ENCODE measurements around the gene ENPEP.
A peak's percentile ranks its signal among the peaks of the same experiment; 100 is the strongest.
"Not testable (repeated sequence)": the region's sequence is repeated elsewhere in the genome, so short reads cannot be mapped to it uniquely, and the experiment has no call there.

The ENPEP gene

DNA sequence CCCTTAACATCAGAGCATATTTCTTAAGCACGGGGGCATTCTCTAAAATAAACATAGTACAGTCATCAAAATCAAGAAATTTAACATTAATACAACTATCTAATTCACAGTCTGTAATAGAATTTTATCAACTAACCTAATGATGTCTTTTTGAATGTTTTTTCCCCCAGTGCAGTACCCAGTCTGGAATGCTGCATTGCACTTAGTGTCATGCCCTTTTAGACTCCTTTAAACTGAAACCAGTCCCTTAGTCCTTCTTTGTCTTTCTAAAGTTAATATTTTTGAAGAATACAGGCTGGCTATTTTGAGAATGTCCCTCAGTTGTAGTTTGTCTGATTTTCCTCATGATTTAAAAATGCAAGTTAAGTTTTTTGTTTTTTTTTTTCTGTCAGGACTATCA, 9.5 kb downstream of the ENPEP start:
- DNase-seq (ENCODE audit: low read depth in 2 of 2): no peak

DNA sequence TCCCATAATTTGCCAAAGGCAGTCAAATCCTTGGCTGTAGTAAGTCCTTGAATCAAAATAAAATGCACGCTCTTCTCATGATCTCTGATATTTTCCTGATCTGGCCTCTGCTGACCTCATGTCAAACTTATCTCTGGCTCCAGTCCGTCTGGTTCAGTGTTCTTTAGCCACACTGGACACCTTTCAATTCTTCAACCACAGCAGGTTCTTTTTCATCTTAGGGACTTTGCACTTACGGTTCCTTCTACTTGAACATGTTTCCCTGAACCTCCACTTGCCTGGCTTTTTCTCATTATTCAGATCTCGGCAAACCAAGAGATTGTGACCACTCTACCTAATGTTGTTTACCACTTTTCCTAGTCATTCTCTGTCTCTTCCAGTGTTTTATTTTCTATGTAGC, 10.3 kb downstream of the ENPEP start:
- DNase-seq (ENCODE audit: low read depth in 2 of 2): no peak

DNA sequence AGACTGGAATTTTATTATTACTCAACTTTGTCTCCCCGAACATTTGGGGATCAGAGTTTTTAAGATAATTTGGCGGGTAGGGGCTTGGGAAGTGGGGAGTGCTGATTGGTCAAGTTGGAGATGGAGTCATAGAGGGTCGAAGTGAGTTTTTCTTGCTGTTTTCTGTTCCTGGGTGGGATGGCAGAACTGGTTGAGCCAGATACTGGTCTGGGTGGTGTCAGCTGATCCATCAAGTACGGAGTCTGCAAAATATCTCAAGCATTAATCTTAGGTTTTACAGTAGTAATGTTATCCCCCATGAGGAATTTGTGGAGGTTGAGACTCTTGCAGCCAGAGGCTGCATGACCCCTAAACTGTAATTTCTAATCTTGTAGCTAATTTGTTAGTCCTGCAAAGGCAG, 10.9 kb downstream of the ENPEP start:
- not testable (repeated sequence) for DNase-seq (ENCODE audit: low read depth in 2 of 2)

DNA sequence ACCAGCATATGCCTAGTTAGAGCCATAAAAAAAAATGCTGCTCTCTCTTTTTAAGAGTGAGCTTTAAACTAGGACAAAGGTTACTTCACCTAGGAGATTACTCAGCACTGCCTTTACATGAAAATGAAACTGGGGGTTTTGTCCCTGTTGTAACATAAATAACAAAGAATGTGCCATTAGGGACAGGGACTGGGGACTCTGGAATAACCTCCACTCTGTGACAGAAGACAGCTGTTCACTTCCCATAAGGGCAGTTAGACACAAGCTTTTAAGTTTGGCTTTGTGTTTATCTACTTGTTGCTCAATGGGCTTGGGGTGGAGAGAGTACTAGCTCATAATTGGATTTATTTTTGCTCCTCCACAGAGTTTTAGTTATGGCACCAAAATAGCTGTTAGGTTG, 11.9 kb downstream of the ENPEP start:
- no peak for DNase-seq (ENCODE audit: low read depth in 2 of 2)

DNA sequence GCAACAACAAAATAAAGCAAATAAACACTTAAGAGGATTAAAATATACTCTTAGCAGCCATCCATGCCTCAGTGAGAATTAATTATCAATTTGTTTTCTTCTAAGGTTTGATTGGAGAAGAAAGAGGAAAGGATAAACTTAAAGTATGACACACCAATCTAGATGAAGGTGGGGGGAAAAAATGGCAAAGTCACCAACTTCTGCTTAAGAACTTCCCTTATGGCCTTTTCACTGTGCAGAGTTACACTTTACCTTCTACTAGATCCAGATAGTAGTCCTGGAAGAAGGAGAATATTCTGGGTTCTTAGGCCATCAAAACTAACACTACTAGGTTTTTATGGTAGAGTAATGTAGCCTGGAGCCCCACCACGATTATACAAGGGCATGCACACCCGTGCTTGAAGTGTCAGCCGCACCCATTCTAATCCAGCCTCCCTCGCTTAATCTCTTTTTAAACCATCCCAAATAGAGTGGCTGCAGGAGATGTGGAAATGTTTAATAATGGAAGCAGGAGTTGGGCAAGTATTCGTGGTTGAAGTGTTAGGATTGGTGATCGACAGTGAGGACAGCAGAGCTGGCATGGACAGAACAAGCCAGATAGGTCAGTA, 14.1 kb downstream of the ENPEP start:
- no peak for DNase-seq (ENCODE audit: low read depth in 2 of 2)

DNA sequence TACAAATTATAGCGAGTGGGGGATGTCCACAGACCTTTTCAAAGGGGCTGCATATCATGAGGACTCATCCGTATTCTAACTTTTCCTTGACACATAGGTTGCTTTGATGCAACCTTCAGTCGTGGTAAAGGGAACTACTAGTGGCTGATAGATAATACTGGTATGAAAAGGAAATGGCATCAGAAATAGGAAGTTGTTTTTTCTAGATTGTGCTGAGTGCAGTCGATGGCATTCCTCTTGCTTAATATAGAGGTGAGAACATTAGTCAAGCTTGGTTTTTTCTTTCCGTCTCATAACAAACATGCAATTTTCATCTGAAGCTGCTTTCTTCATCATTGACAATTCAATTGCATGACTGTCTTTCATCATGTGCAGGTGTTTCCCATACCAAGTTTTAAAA, 16.6 kb downstream of the ENPEP start:
- no peak for DNase-seq (ENCODE audit: low read depth in 2 of 2)

DNA sequence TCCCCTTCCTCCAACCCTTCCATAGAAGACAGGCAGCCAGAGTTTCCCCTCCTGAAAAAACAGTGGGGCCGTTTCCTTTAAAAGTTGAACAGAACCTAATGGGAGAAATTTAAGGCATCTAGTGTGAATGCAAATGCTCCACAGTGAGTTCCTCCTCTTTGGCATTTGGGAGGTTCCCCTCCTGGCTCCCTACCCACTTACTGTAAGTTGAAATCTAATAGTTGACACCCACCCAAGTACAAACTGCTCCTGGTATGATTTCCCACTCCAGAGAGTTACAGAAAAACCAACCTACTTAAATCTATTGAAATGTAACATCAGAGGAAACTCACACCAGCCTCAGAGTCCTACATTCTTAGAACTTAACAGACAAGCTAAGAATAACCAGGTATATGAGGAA, 17.6 kb downstream of the ENPEP start:
- no peak for DNase-seq (ENCODE audit: low read depth in 2 of 2)

DNA sequence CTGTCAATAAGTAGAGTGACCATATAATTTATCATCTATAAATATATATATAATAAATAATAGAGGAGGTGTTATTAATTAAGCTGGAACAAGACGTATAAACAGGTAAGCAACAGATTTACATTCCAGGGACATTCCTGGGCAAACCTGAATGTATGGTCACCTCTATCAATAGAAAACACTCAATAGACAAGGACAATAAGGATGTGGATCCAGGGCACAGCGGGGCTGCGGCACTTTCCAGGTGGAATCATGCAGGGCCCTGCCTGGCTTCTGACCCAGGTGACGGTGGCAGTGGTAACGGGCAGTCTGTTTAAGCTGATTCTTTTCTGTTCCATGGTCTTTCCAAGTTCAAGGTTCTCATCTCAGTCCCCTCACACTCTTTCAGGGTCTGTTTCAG, 22.5 kb downstream of the ENPEP start:
- no peak for DNase-seq (ENCODE audit: low read depth in 2 of 2)

DNA sequence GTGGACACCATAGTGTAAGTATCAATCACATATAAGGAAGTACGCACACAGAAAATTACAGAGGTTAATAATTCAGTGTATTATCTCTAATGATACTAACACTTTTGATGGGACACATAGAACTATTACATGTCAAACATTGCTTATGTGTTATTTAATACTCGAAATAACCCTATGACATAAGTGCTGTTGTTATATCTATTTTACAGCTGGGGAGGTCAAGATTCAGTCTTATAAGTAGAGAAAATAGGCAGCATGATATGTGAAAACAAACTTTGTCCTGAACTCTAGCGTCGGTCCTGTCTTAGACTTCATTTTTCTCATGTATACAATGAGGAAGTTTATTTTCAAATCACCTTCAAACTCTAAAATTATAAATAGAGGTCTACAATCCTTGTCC, 23.2 kb downstream of the ENPEP start:
- no peak for DNase-seq (ENCODE audit: low read depth in 2 of 2)

DNA sequence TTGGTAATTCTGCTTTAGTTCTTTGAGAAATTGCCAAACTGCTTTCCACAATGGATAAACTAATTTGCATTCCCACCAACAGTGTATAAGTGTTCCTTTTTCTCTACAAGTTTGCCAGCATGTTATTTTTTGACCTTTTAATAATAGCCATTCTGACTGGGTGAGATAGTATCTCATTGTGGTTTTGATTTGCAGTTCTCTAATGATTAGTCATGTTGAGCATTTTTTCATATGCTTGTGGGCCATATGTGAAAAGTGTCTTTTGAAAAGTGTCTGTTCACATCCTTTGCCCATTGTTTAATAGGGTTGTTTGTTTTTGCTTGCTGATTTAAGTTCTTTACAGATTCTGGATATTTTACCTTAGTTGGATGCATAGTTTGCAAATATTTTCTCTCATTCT, 25.9 kb downstream of the ENPEP start:
- no peak for DNase-seq (ENCODE audit: low read depth in 2 of 2)

DNA sequence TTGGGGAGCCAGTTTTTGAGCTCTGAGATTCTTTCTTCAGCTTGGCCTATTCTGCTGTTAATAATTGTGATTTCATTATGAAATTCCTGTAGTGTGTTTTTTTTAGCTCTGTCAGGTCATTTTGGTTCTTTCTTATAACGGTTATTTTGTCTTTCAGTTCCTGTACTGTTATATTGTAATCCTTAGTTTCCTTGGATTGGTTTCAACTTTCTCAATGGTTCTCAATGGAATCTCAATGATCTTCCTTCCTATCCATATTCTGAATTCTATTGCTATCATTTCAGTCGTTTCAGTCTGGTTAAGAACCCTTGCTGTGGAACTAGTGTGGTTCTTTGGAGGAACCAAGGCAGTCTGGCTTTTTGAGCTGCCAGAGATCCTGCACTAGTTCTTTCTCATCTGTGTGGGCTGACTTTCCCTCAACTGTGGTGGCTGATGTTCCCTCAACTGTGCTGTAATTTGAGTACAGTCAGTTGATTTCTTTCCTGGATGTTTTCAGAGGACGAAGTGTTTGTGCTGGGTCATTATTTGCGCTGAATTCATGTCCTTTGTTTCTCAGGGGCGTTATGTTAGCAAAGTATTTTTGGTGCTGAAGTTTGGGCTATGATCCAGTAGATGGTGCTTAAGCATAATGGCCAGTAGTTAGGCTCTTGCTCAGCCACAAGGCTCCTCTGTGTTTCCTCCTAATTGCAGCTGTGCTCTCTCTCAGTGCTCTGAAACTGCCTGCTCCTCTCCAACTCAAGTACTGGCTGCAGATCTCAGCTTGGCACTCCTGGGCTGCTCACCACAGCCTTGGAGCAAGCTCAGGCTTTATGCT, 27.5 kb downstream of the ENPEP start:
- DNase-seq (ENCODE audit: low read depth in 2 of 2): no peak

DNA sequence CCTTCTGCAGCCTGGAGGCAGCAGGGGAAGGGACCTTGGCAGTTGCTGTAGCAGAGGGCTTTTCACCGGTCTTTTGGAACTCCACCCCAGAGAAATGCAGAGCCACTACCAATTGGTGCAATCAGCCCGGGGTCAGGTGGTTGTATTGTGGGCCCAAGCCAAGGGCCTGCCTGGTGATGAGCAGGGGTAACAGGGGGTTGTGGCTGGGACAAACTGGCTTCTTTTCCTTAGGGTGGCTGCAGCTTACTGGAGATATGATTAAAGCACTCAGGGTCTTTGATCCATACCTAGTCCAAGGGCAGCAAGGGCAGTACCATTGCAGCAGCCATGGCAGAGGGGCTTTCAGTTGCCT, 28.1 kb downstream of the ENPEP start:
- no peak for DNase-seq (ENCODE audit: low read depth in 2 of 2)

DNA sequence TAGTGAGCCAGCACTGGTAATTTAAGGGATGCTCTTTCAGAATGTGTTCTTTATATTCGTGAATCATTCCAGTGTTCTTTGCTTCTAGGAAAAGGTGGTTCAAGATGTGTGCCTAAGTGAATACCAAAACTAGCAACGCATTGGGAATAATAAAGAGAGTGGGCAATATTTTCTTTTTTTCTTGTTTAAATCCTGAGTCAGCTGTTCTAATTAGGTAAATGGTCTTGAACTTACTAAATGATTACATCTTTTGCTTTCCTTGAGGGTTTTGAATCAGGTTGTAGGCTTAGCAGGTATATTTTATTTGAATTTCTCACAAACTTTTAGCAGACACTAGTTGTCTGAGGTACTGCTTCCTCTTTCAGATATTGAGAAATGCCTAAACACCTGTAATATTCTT, 29.5 kb downstream of the ENPEP start:
- DNase-seq (ENCODE audit: low read depth in 2 of 2): no peak

DNA sequence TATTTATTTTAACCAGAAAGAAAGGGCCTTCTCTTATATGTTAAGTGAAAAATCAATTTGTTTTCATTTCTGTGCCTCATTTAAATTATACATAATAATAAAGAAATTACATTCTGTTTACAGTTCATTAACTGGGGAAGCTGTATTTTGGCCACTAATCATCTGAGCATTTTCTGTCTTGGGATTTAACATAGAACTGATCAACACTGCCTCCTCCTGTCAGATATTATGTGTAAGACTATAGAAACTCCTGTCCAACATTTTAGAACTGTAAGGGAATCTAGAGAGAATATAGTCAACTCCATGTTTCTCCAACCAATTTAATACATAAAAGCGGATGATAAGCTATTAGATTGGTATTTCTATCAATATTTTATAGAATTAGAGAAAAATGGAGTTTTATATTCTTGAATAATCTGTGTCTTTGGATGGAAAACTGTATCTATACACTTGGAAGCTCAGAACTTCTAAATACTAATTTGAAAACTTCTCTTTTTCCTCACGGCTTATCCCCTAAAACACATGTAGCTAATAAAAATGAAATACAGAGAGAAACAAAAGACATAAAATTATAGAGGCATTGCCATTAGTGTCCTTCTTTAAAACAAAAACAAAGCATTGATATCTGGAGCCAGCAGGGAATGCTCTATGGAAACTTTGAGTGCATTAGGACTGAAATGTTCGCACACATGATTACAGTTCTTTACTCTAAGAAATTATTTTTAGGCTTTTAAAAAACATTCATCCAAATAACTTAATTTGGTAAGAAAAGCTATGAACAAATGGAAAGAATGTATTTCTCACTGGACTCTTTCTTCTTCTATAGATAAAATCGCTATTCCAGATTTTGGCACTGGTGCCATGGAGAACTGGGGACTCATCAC, 33.1 kb downstream of the ENPEP start:
- no peak for DNase-seq (ENCODE audit: low read depth in 2 of 2)

DNA sequence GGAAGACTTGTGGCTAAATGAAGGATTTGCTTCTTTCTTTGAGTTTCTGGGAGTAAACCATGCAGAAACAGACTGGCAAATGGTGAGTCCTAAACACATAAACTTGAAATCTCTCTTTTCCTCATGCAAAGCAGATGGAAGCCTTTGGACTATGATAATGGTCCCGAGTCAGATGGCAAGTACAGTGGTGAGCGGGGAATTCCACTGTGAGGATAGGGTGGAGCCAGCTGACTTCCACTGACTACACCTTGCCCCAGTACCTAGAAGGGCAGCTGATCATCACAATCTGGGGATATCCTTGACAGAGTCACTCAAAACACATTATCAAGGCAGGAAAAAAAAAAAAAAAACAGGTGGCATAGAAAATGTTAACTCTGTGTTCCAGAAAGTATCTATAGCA, 34.3 kb downstream of the ENPEP start:
- DNase-seq (ENCODE audit: low read depth in 2 of 2): no peak

DNA sequence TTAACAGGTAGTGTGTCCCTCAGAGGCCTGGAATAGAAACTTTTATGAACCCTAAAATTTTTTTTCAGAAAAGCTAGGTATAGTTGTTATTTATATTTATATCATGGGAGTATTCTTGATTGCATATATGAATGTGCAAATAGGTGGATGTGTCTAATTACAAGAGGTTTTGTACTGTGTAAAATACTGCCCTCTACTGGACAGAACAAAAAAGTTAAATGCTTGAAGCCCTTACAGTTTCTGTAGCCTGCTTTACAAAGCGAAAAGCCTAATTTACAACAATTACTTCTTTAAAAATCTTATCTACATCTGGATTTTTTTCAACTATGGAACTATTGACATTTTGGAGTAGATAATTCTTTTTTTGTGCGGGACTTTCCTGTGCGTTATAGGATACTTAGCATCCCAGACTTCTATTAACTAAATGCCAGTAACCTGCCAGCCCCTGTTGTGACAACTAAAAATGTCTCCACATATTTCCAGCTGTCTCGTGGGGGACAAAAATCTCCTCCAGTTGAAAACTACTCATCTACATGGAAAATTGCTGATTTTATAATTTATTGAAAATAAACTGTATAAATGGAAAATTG, 35.1 kb downstream of the ENPEP start:
- no peak for DNase-seq (ENCODE audit: low read depth in 2 of 2)

DNA sequence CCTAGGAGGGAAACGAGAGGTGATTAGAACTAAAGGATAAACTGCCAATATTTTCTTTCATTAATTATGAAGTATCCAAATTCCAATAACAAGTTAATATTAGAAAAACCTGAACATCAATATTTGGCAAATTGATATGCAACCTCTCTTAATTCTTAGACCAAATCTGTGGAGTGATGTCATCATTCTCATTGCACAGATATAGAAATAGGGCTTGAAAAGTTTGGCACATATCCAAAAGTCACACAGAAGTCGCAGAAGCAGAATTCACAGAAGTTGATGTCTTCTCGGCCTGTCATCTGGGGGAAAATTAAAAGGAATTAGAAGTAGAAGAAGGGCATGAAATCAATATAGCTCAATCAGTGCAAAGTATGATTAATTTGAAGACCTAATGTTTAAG, 36.9 kb downstream of the ENPEP start:
- no peak for DNase-seq (ENCODE audit: low read depth in 2 of 2)

DNA sequence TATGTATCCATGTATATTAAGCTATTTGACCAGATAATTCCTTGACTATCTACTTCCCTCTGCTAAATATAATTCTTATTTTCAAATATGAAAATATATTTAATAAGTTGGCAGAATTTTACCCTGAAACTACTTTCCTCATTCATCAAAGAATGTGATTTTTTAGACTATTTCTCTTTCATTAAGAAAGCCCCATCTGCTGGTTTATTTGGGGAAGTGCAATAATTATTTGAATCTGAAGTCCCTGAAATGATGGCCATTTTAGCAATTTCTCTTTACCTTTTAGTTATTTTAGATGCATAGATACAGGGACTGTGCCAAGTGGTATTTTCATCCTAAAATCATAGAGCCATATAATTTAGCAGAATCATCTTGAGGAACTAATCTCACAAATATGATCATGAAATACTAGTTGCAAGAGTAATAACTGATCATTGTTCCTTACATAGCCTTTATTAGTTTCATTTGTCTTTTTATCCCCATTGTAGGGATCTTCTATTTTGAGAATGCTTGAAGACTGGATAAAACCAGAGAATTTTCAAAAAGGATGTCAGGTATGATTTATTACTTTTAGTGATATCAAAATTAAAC, 39.0 kb downstream of the ENPEP start:
- DNase-seq (ENCODE audit: low read depth in 2 of 2): no peak

DNA sequence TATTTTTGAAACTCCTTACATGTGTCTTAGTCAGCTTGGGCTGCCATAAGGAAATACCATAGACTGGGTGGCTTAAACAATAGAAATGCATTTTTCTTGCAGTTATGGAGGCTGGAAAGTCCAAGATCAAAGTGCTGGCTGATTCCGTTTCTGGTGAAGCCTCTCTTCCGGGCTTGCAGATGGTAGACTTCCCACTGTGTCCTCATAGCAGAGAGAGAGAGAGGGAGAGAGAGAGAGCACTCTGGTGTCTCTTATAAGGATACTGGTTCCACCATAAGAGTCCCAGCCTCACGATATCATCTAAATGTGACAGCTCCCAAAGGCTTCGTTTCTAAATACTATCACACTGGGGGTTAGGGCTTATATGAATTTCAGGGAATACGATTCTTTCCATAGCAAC, 39.7 kb downstream of the ENPEP start:
- no peak for DNase-seq (ENCODE audit: low read depth in 2 of 2)

DNA sequence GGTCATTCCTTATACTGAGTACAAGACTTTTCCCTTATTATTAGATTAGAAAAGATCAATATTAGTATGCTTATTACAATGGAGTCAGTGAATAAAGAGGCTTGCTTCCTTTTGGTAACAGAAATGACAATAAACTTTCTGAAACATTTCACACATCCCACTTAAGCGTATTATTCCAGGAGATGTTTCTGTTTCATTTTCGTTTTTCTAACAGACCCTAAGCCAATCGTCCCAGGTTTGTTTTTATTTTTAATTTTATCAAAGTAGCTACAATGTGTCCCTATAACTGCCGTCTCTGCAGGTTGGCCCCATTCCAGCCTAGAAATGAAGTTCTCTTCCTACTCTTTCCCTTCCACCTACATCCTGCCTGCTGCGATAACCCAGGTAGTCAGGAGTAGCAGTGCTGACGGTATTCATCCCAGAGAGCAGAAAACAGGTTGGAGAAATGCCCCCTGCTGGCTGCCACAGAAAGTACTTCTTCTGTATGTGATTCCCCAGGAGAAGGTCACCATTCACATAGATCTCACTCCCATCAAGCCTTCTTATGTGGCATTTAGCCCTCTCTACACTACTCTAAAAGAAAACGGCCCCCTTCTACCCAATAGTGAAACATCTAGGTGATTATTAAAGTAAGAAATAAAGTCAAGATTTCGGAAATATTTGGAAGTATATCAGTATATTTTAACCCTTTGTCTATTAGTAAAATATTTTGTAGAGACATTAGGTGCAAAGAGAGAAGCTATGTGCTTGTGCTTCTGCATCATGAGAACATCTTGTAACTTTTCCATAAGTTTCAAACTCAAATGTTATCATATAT, 40.4 kb downstream of the ENPEP start:
- DNase-seq (ENCODE audit: low read depth in 2 of 2): peak; percentile 31 to 37

DNA sequence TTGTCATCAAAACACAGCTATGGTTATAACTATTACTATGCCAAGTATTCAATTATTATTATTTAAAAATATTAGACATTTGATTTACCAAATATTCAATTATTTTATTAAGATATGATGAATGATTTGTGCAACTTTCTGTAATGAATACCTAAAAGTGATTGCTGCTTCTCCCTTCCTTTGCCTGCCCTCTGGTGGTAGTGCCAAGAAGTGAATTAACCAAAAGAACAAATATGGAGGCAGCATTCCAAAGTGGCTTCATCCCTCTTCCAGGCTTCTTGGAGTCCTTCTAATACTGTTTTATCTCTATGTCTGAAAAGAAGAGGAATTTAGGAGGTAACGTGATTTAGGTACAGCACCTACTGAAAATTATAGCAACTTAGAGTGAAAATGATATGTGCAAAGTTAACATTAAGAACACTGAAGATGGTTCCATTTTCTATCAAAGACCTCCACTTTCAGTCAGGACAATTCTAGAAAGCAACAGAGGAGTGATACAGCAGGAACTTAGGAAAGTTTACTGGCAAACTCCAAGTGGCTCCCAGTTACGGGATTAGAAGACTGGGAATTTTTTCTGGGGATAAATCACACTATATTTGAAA, 43.0 kb downstream of the ENPEP start:
- DNase-seq (ENCODE audit: low read depth in 2 of 2): no peak

Data from stimulated activated CD4-positive, alpha-beta T cell treated with anti-CD3 and anti-CD28 coated beads, Interleukin-1b, Interleukin-23, amount 100 ng/mL, for 1 hour (primary cell).